K562 (cell line): ENCODE data around the gene MDN1. TPM values are rescaled to one million over a fixed set of nuclear protein-coding genes. Genes with fewer than 3 reads are reported as not detected.

ENCODE experiments used
- CTBP1 ChIP-seq: fragments of 450-650 bp; IDR thresholded peaks from 2 replicates; pipeline ENCODE4 v1.6.1; 2016; ENCODE audit warnings: borderline replicate concordance
- DNMT1 ChIP-seq: fragments of 450-650 bp; IDR thresholded peaks from 2 replicates; pipeline ENCODE4 v1.6.1; 2016; ENCODE audit warnings: antibody characterized with exemption, mild to moderate bottlenecking
- GMEB1 ChIP-seq: fragments of 250-450 bp; sonication (Bioruptor Pico); IDR thresholded peaks from 2 replicates; pipeline ENCODE4 v1.4.0; 2020; ENCODE audit warnings: mild to moderate bottlenecking
- GTF2E2 ChIP-seq: fragments of 200-800 bp; sonication (Bioruptor generic); IDR thresholded peaks from 2 replicates; pipeline ENCODE4 v1.6.1; 2016; ENCODE audit warnings: missing genetic modification characterization, missing compliant biosample characterization
- ID3 ChIP-seq, 2 experiments: fragments of 250-450 bp in 1 of 2; fragments of 450-650 bp in 1 of 2; sonication (Bioruptor Pico) in 1 of 2; IDR thresholded peaks; 2 replicates each; pipeline versions ENCODE4 v1.6.1 to v1.8.0; 2016 to 2021; ENCODE audit warnings: mild to moderate bottlenecking in 2 of 2, moderate library complexity in 2 of 2, missing compliant biosample characterization in 1 of 2, missing genetic modification characterization in 1 of 2
- PHF21A ChIP-seq: fragments of 450-650 bp; IDR thresholded peaks from 2 replicates; pipeline ENCODE4 v1.6.1; 2017; ENCODE audit warnings: low read depth, borderline replicate concordance
- WHSC1 ChIP-seq: IDR thresholded peaks from one replicate; pipeline ENCODE4 v1.6.1; 2012; ENCODE audit warnings: low read length, control low read depth, inconsistent platforms
- polyA plus RNA-seq, 8 experiments: library from polyadenylated mRNA; depleted of rRNA in 4 of 8; stranded (reverse) in 5 of 8; unstranded in 3 of 8; fragments of >200 nt; fragmentation: Nextera tagmentation in 2 of 8; fragmentation: Illumina TruSeq in 1 of 8; extraction: Ambion mirVana in 2 of 8; extraction: Trizol in 1 of 8; gene quantifications; 2 replicates each; pipeline versions ENCODE4 v1.2.1 to v1.2.3, GENCODE V29; 2011 to 2014; ENCODE audit warnings: inconsistent platforms in 1 of 8, missing spikeins in 1 of 8
- total RNA-seq, 7 experiments: library from RNA; depleted of rRNA in 6 of 7; stranded (reverse); fragments of >200 nt in 6 of 7; fragmentation: Illumina TruSeq in 2 of 7; extraction: Trizol in 2 of 7; gene quantifications; 2 replicates each; pipeline versions ENCODE4 v1.2.1 to v1.2.3, GENCODE V29; 2011 to 2021; ENCODE audit warnings: low replicate concordance in 1 of 7
- TF ChIP-seq, protein P1 (sequence below): sonication (generic); formaldehyde crosslinking; IDR thresholded peaks from 2 replicates; pipeline ENCODE4 v1.8.1; 2022; ENCODE audit warnings: missing genetic modification reagents
- TF ChIP-seq, protein P2 (sequence below): fragments of 450-650 bp; IDR thresholded peaks from 2 replicates; pipeline ENCODE4 v1.6.1; 2016; ENCODE audit warnings: low read depth, mild to moderate bottlenecking, moderate library complexity

MDN1 gene
- total and polyA plus RNA-seq, 9 of the 15 experiments (the other 6 are each of a cell fraction or from before 2014, with no cell fraction given) = 25.6 to 93.6 (median 43.0) TPM

DNA sequence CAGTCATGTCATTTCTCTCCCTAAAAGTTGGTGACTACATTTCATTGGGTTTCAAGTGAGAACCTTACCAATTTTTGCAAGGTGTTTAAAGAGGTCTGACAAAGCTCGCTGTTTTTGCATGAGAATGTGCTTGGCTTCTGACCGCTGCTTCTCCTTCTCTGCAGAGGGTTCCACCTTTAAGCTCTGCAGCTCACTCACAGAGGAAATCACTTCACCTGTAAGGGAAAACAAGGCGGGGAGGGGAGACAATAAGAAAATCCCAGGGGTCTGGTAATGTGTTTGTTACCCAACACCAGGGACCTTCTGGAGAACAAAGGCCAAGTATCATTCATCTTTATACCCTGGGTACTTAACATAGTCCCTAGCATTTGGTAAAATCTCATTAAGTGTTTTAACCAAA lies 141.1 kb downstream of the MDN1 start (continued):
- TF ChIP-seq GMEB1 (CRISPR knock-in tag) (no peak), ID3 (CRISPR knock-in tag; IDR thresholded peaks at IDR 0.05) (no peak), ID3 (tag; IDR thresholded peaks at IDR 0.05) (no peak), GTF2E2 (tag) (no peak), WHSC1 (no peak), PHF21A (no peak), DNMT1 (no peak), CTBP1 (no peak)
- TF ChIP-seq, protein P1, sequence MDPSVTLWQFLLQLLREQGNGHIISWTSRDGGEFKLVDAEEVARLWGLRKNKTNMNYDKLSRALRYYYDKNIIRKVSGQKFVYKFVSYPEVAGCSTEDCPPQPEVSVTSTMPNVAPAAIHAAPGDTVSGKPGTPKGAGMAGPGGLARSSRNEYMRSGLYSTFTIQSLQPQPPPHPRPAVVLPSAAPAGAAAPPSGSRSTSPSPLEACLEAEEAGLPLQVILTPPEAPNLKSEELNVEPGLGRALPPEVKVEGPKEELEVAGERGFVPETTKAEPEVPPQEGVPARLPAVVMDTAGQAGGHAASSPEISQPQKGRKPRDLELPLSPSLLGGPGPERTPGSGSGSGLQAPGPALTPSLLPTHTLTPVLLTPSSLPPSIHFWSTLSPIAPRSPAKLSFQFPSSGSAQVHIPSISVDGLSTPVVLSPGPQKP (CRISPR knock-in tag) = no peak
- TF ChIP-seq, protein P2, sequence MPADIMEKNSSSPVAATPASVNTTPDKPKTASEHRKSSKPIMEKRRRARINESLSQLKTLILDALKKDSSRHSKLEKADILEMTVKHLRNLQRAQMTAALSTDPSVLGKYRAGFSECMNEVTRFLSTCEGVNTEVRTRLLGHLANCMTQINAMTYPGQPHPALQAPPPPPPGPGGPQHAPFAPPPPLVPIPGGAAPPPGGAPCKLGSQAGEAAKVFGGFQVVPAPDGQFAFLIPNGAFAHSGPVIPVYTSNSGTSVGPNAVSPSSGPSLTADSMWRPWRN = no peak
